NCI-H1930 (cell line): ENCODE results near the gene CD109.
"Not testable (repeated sequence)": the region's sequence is repeated elsewhere in the genome, so short reads cannot be mapped to it uniquely, and the experiment has no call there.

Source experiments
- DNase-seq, 2 experiments: peaks; one replicate each; lab custom pipeline; 2025; lab: John Stamatoyannopoulos, UW

Gene CD109

GRCh38 chr6:73688351-73688750 is 7.7 kb upstream of the CD109 start:
- DNase-seq = no peak

- no peak for DNase-seq
Measured at GRCh38 chr6:73690056-73690455, 5.9 kb upstream of the CD109 start.

DNA sequence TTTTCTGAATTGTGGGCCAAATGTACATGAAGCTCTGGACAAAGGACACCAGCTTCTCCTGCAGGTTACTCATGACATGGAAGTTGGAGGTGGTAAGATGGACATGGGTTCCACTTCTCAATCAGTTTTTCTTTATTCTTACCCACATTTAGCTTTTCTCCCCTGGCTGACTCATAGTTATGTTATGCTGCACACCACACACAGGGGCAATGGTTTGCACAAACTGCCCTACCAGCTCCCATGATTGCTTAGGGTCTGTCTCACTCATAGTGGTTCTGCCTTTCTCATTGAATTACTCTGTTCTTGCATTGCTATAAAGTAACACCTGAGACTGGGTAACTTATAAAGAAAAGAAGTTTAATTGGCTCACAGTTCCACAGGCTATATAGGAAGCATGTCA is 4.5 kb upstream of the CD109 start:
- no peak for DNase-seq

- no peak for DNase-seq
Measured at GRCh38 chr6:73694711-73695411, 1.1 kb upstream of the CD109 start.

- DNase-seq = no peak
Measured at GRCh38 chr6:73696966-73697655, 1.1 kb downstream of the CD109 start.

- DNase-seq = no peak
Measured at GRCh38 chr6:73699676-73700459, 3.9 kb downstream of the CD109 start.

DNA sequence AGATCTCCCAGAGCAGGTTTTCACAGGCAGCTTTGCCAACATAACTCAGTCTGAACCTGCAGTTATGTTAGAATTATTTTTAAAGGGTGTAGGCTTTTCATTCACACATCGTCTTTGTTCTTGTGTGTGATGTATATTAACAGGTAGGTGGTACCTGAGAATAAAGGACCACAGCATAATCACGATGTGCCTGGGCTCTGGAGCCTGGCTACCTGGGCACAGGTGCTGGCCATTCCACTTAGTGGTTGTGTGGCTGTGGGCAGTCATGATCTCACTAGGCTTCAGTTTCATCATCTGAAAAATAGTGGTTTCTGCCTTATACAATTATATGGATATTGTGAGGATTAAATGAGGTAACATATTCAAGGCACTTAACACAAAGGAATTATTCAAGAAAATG is 6.4 kb downstream of the CD109 start:
- no peak for DNase-seq

DNA sequence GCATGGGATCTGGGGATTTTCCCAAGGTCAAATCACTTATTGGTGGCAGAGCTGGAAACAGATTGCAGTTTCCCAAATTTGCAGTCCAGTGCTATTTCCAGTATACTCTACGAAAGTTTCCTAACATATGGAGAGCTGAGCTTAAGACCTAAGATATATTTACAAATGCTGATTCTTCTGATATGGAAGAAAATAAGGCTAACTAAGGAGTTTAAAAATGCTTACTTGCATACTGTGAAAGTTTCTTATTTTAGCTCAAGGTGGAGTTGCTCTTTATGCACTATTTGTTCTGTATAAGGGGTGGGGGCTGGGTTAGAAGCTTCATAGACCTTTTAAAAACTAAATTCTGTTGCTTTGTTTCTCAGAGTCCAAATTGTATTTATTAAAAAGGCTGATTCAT is 7.5 kb downstream of the CD109 start:
- no peak for DNase-seq

- DNase-seq = no peak
Measured at GRCh38 chr6:73704260-73704659, 8.3 kb downstream of the CD109 start.

- DNase-seq = no peak
Measured at GRCh38 chr6:73704798-73705197, 8.8 kb downstream of the CD109 start.

- no peak for DNase-seq
Measured at GRCh38 chr6:73706971-73707370, 11.0 kb downstream of the CD109 start.

- no peak for DNase-seq
Measured at GRCh38 chr6:73710470-73710869, 14.5 kb downstream of the CD109 start.

GRCh38 chr6:73710948-73711347 is 14.9 kb downstream of the CD109 start:
- no peak for DNase-seq

DNA sequence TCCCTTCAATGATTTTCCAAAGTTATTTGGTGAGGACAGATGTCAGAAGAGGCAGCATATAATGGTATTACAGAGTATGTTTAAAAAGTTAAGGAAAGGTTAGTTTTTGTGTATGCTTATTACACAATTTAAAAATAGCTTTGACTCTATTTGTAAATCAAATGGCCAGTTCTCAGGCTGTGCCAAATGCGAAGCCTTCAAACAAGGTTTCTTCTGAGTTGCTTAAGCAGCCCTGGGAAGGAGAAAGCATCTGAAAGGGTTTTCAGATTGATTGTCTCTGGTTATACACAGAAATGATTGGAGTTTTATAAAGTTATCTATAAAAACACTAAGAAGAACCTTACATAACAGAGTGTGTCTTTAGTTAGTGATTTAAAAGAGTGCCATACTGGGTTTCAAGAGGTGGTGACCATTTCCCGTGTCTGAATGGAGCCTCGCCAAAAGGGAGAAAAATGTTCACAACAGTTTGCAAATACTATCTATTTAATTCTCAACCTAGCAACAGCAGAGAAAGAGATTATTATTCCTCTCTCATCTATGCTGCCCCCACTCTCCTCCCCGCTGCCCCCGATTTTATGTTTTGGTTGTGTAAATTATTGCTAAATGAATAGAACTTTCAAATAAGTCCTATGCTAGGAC is 16.7 kb downstream of the CD109 start:
- no peak for DNase-seq

- DNase-seq = no peak
Measured at GRCh38 chr6:73713426-73714147, 17.6 kb downstream of the CD109 start.

DNA sequence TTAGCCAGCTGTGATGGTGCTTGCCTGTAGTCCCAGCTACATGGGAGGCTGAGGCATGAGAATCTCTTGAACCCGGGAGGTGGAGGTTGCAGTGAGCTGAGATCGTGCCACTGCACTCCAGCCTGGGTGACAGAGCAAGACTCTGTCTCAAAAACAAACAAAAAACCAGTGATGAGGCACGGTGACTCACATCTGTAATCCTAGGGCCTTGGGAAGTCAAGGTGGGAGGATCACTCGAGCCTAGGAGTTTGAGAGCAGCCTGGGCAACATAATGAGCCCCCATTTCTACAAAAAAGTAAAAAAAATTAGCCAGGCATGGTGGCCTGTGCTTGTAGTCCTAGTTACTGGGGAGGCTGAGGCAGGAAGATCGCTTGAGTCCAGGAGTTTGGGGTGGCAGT is 19.1 kb downstream of the CD109 start:
- DNase-seq = not testable (repeated sequence)

- no peak for DNase-seq
Measured at GRCh38 chr6:73719046-73719445, 23.0 kb downstream of the CD109 start.

DNA sequence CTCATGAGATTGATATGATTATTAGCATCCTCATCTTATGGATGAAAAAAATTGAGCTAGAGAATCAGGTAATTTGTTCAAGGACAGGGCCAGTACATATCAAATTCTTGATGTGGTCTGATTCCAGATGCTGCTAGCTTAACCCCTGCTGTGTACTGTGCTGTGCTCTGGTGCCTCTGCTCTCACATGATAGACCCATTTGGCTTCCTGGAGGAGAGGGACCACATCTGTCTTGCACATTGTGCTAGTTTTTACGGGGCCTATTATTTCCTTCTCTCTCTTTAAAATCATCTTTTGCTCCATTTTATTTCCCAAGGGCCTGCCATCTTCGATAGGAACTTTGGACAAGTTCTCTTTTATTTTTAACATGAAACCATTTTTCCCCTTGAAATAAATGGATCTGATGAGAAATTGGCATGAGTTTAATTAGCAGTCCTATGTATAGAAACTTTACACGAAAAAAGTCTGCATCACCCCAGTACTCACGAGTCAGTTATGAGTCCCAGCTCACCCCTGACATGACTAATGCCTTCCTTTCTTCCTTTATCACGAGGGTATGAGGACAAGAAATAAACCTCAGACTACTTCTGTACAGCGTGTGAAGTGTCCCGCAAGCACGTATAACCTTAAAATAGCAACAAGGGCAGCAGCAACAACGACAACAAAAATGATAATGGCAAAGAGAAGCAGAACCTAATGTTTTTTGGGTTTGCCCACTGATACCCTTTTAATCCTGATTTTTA is 26.5 kb downstream of the CD109 start:
- no peak for DNase-seq

- DNase-seq = not testable (repeated sequence)
Measured at GRCh38 chr6:73723480-73723879, 27.5 kb downstream of the CD109 start.

DNA sequence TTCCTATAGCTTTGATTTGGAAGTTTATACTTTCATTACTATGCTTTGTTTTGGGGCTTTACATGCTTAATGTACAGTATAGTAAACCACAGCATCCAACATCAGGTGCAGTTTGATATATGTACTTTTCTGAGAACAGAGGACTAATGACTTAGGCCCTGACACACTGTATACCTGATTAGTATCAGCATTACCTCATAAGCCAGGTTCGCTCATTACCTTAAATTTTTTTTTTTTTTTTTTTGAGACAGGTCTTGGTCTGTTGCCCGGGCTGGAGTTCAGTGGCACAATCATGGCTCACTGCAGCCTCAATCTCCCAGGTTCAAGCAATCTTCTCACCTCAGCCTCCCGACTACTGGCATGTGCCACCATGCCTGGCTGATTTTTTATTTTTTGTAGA is 28.4 kb downstream of the CD109 start:
- no peak for DNase-seq

- not testable (repeated sequence) for DNase-seq
Measured at GRCh38 chr6:73725192-73725591, 29.2 kb downstream of the CD109 start.
